Sigmoid colon (tissue), 7 donors: ENCODE results near the gene SOX15. TPM values are rescaled to one million over a fixed set of nuclear protein-coding genes. Genes with fewer than 3 reads are reported as not detected.
A peak's percentile ranks its signal among the peaks of the same experiment; 100 is the strongest.

Experiments
- DNase-seq: peaks from one replicate; pipeline ENCODE4 v3.0.0-alpha.2; 2019
- H3K27ac ChIP-seq, 4 donors: fragments of 200-600 bp; sonication (generic); one replicate each; pipeline ENCODE4 v1.5.1; 2016 to 2019; ENCODE audit warnings: mild to moderate bottlenecking in 1 of 4
- H3K27me3 ChIP-seq, 3 donors: fragments of 200-600 bp; sonication (generic); one replicate each; pipeline ENCODE4 v1.5.1; 2019; ENCODE audit warnings: mild to moderate bottlenecking in 1 of 3
- H3K36me3 ChIP-seq, 4 donors: fragments of 200-600 bp; sonication (generic); one replicate each; pipeline ENCODE4 v1.5.1; 2016 to 2019
- H3K4me1 ChIP-seq, 4 donors: fragments of 200-600 bp; sonication (generic); one replicate each; pipeline ENCODE4 v1.5.1; 2017 to 2019
- H3K4me3 ChIP-seq, 4 donors: fragments of 200-600 bp; sonication (generic); one replicate each; pipeline ENCODE4 v1.5.1; 2017 to 2019; ENCODE audit warnings: mild to moderate bottlenecking in 2 of 4, moderate library complexity in 1 of 4
- H3K9me3 ChIP-seq, 4 donors: fragments of 200-600 bp in 3 of 4; sonication (generic) in 3 of 4; one replicate each; pipeline versions ENCODE4 v1.5.1 to v1.6.1; 2013 to 2019
- CTCF ChIP-seq, 4 experiments: fragments of 450-650 bp in 3 of 4; fragments of 200-600 bp in 1 of 4; IDR thresholded peaks; one replicate each; pipeline ENCODE4 v1.5.1; 2016 to 2019; ENCODE audit warnings: antibody characterized with exemption in 4 of 4, mild to moderate bottlenecking in 3 of 4, moderate library complexity in 2 of 4
- EP300 ChIP-seq, 4 donors: sonication (generic); formaldehyde crosslinking; IDR thresholded peaks; one replicate each; pipeline ENCODE4 v1.6.1; 2017; ENCODE audit warnings: antibody characterized with exemption in 4 of 4
- POLR2A ChIP-seq, 2 donors: fragments of 450-650 bp; IDR thresholded peaks; one replicate each; pipeline ENCODE4 v1.6.1; 2016; ENCODE audit warnings: antibody characterized with exemption in 2 of 2, mild to moderate bottlenecking in 2 of 2, moderate library complexity in 2 of 2
- POLR2AphosphoS5 ChIP-seq, 4 donors: sonication (generic); formaldehyde crosslinking; IDR thresholded peaks; one replicate each; pipeline ENCODE4 v1.6.1; 2017; ENCODE audit warnings: antibody characterized with exemption in 4 of 4
- WGBS, 2 donors: extraction: QIAGEN DNeasy Blood & Tissue Kit; methylation state at CpG; one replicate each; pipeline ENCODE4 v1.1.7; 2013; 5-methylcytosine and 5-hydroxymethylcytosine counted together
- intact Hi-C: fragments of 100-400 bp; cut with DNase I; formaldehyde crosslinking; loops from one replicate; pipeline ENCODE4 v1.15.1; 2023
- polyA plus RNA-seq, 3 donors: library from polyadenylated mRNA; stranded (reverse); fragments of 200-250 nt; gene quantifications; one replicate each; pipeline ENCODE4 v1.2.3, GENCODE V29; 2013
- total RNA-seq, 4 donors: library from RNA; depleted of rRNA; stranded (reverse); fragments of >200 nt; gene quantifications; one replicate each; pipeline ENCODE4 v1.1.0, GENCODE V29; 2016
- donor health status: healthy with polysubstance abuse.
- donor health status: Bipolar disorder and iron deficiency.
- donor health status: healthy.

SOX15 gene
- total and polyA plus RNA-seq, 7 donors, result 1.2 to 15.3 (median 4.8) TPM; not detected in 1

DNA sequence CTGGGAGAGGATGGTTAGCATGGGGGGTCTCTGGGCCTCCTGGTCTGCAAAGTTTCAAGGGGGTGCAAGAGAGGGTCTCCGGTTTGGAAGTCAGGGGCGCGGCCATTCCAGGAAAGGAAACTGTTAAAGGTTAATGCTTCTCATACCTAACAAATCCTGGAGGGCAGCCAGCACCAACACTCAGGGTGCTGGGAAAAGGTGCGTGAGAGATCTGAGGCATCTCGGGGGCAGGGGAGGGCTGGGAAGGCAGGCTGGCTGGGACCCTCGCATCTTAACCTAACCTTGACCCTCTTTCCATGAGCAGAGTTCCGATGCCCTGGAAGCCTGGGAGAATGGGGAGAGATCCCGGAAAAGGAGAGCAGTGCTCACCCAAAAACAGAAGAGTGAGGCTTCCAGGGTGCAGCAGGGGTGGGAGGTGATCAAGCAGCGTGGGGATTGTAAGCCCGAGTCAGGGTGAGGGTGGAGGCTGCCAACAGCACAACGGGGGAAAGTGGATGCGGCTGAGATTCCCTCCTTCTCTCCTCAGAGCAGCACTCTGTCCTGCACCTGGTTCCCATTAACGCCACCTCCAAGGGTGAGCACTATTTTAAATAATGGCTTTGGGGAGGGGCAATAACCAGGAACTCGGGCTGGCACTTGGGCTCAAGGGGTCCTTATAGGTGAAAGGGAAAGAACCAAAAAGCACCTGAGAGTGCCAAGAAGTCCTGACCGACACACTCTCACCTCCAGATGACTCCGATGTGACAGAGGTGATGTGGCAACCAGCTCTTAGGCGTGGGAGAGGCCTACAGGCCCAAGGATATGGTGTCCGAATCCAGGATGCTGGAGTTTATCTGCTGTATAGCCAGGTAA is 30.3 kb downstream of the SOX15 start:
- no peak for DNase-seq
- Histone ChIP-seq H3K9me3 (no peaks in the 10 kb centered on the region), H3K36me3 (peaks cover 3 to 14% (median 12%) of the 10 kb centered on the region in 4 donors), H3K27me3 (no peaks in the 10 kb centered on the region), H3K27ac (peak overlapping the region; percentile 89 to 98 (median 97)), H3K4me1 (peaks cover 0 to 66% (median 62%) of the 10 kb centered on the region in 4 donors), H3K4me3 (peak overlapping the region in 3 of 4 donors; percentile 73 to 97 (median 94))
- 21 to 67% methylated on average over 18 of the region's 18 CpGs for WGBS, 2 donors
- intact Hi-C loops, result loop anchor here (2.0 to 10.0 kb wide), 6 partner anchors 55 to 305 kb away; partner anchors contain the start of genes CTDNEP1, ELP5, FXR2 and NEURL4
- TF ChIP-seq POLR2AphosphoS5 (IDR thresholded peaks at IDR 0.05) (no peak), CTCF (IDR thresholded peaks at IDR 0.05) (no peak)

DNA sequence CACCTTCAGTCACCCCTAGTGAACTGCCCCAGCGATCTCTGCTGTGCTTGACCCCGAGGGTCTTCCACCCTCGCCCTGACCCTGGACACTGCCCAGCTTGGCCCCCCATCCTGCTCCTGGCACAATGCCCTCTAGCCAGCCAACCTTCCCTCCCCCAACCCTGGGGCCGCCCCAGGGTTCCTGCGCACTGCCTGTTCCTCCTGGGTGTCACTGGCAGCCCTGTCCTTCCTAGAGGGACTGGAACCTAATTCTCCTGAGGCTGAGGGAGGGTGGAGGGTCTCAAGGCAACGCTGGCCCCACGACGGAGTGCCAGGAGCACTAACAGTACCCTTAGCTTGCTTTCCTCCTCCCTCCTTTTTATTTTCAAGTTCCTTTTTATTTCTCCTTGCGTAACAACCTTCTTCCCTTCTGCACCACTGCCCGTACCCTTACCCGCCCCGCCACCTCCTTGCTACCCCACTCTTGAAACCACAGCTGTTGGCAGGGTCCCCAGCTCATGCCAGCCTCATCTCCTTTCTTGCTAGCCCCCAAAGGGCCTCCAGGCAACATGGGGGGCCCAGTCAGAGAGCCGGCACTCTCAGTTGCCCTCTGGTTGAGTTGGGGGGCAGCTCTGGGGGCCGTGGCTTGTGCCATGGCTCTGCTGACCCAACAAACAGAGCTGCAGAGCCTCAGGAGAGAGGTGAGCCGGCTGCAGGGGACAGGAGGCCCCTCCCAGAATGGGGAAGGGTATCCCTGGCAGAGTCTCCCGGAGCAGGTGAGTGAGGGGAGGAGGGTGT is 31.2 kb downstream of the SOX15 start, which contains the start of gene TNFSF13:
Gene TNFSF13, plus strand, starts transcription at position 207 of the 776 bp plus-strand sequence. Its CDS starts 290 bp downstream, at position 497.
- intact Hi-C loops, result no loop called here
- TF ChIP-seq POLR2A (IDR thresholded peaks at IDR 0.05) (peak in 1 of 2 donors; percentile 7), POLR2AphosphoS5 (IDR thresholded peaks at IDR 0.05) (peak in 1 of 4 donors; percentile 54), EP300 (IDR thresholded peaks at IDR 0.05) (no peak)
- Histone ChIP-seq H3K27me3 (no peaks in the 10 kb centered on the region), H3K36me3 (peaks cover 0 to 11% (median 5%) of the 10 kb centered on the region in 4 donors), H3K4me3 (peak within 1 kb of the TSS; percentile 15 to 97 (median 84)), H3K27ac (peak within 1 kb of the TSS; percentile 89 to 98 (median 97)), H3K9me3 (no peaks in the 10 kb centered on the region), H3K4me1 (peaks cover 0 to 58% (median 54%) of the 10 kb centered on the region in 4 donors)
- peak; percentile 87 for DNase-seq
- 10 to 26% methylated on average over 16 of the region's 16 CpGs for WGBS, 2 donors

DNA sequence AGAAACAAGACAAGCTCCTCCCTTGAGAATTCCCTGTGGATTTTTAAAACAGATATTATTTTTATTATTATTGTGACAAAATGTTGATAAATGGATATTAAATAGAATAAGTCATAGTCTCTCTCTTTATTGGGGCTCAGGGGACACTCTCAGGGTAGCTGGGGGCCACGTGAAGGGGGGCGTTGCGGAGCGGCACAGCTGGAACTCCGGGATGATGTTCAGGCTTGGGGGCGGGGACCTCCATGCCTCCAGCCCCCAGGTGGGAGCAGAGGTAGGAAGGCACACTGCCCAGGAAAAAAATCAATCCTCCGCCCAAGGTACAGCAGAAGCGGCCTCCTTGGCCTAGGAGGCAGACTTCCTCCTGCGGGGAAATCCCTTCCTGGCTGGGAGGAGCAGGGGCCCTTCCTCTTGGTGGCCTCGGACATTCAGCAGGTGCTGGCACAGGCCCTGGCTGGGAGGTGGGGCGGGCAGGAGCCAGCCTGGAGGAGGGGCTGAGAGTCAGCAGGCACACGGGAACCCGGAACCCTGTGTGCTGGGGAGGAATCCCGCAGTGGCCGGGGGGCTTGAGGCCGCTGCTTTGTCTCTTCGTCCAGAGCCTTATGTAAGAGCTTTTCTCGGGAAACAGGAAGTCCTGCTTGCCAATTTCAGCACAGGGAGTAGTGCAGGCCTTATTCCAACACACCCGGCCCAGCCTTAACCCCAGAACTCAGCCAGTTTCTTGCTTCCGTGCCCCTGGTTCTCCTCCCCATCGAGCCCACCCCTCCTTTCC is 31.9 kb downstream of the SOX15 start:
- H3K36me3 ChIP-seq, result peaks cover 0 to 5% (median 0%) of the 10 kb centered on the region in 4 donors
- intact Hi-C loops, result no loop called here
- H3K27me3 ChIP-seq, result no peaks in the 10 kb centered on the region
- DNase-seq, result peak; percentile 96
- peak overlapping the region; percentile 89 to 98 (median 97) for H3K27ac ChIP-seq
- TF ChIP-seq POLR2AphosphoS5 (IDR thresholded peaks at IDR 0.05), result peak; percentile 72 to 90 (median 82)
- TF ChIP-seq POLR2A (IDR thresholded peaks at IDR 0.05), result peak; percentile 43 to 85
- peak in 2 of 4 donors; percentile 35 to 36 for TF ChIP-seq EP300 (IDR thresholded peaks at IDR 0.05)
- no peak for TF ChIP-seq CTCF (IDR thresholded peaks at IDR 0.05)
- peaks cover 0 to 50% (median 47%) of the 10 kb centered on the region in 4 donors for H3K4me1 ChIP-seq
- WGBS, 2 donors, result 4 to 14% methylated on average over 21 of the region's 21 CpGs
- peak overlapping the region; percentile 2 to 97 (median 84) for H3K4me3 ChIP-seq
- H3K9me3 ChIP-seq, result no peaks in the 10 kb centered on the region

DNA sequence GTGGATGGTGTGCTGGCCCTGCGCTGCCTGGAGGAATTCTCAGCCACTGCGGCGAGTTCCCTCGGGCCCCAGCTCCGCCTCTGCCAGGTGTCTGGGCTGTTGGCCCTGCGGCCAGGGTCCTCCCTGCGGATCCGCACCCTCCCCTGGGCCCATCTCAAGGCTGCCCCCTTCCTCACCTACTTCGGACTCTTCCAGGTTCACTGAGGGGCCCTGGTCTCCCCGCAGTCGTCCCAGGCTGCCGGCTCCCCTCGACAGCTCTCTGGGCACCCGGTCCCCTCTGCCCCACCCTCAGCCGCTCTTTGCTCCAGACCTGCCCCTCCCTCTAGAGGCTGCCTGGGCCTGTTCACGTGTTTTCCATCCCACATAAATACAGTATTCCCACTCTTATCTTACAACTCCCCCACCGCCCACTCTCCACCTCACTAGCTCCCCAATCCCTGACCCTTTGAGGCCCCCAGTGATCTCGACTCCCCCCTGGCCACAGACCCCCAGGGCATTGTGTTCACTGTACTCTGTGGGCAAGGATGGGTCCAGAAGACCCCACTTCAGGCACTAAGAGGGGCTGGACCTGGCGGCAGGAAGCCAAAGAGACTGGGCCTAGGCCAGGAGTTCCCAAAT is 32.6 kb downstream of the SOX15 start:
- H3K27ac ChIP-seq, result peak overlapping the region; percentile 89 to 98 (median 97)
- 18 to 54% methylated on average over 19 of the region's 19 CpGs for WGBS, 2 donors
- no peak for DNase-seq
- H3K4me3 ChIP-seq, result no peak overlapping the region
- no peaks in the 10 kb centered on the region for H3K9me3 ChIP-seq
- peaks cover 0 to 5% (median 0%) of the 10 kb centered on the region in 4 donors for H3K36me3 ChIP-seq
- intact Hi-C loops, result no loop called here
- no peak for TF ChIP-seq CTCF (IDR thresholded peaks at IDR 0.05)
- peak in 1 of 2 donors; percentile 19 for TF ChIP-seq POLR2A (IDR thresholded peaks at IDR 0.05)
- no peak for TF ChIP-seq POLR2AphosphoS5 (IDR thresholded peaks at IDR 0.05)
- TF ChIP-seq EP300 (IDR thresholded peaks at IDR 0.05), result no peak
- no peaks in the 10 kb centered on the region for H3K27me3 ChIP-seq
- peaks cover 0 to 43% (median 40%) of the 10 kb centered on the region in 4 donors for H3K4me1 ChIP-seq
